HEK293 (cell line): ENCODE data around the gene CDCA8.

Experiments used
- CTCF ChIP-seq: fragments of 450-650 bp; formaldehyde crosslinking; IDR thresholded peaks from 2 replicates; pipeline ENCODE4 v1.5.1; 2016; ENCODE audit warnings: missing biosample characterization, missing genetic modification characterization
- SP2 ChIP-seq: fragments of 450-650 bp; formaldehyde crosslinking; IDR thresholded peaks from 2 replicates; pipeline ENCODE4 v1.5.1; 2016; ENCODE audit warnings: missing biosample characterization, missing genetic modification characterization
- ZNF18 ChIP-seq: fragments of 450-650 bp; formaldehyde crosslinking; IDR thresholded peaks from 2 replicates; pipeline ENCODE4 v1.5.1; 2016; ENCODE audit warnings: missing biosample characterization, missing genetic modification characterization

GRCh38 chr1:37722181-37723071, 30.1 kb downstream of the CDCA8 start:
- no peak for TF ChIP-seq CTCF (tag by site-specific recombination)
- TF ChIP-seq ZNF18 (tag by site-specific recombination), result no peak
- TF ChIP-seq SP2 (tag by site-specific recombination), result no peak
